T-helper 1 cell treated with Interleukin-12 subunit alpha and Interleukin-12 subunit beta and Interleukin-4 antibody, amounts not matched to agents 30 μg/mL and 1 μg/mL, for 36 hours (primary cell): Measurements from ENCODE around the gene ZSCAN22.
"Not testable (repeated sequence)": the region's sequence is repeated elsewhere in the genome, so short reads cannot be mapped to it uniquely, and the experiment has no call there.

ENCODE experiments used
- H3K27ac Mint-ChIP-seq: one replicate; pipeline ENCODE4 v1.8.0; 2021; ENCODE audit warnings: mild to moderate bottlenecking, mixed read lengths
- H3K27me3 Mint-ChIP-seq: one replicate; pipeline ENCODE4 v1.8.0; 2021; ENCODE audit warnings: low read depth, mixed read lengths
- H3K36me3 Mint-ChIP-seq: one replicate; pipeline ENCODE4 v1.8.0; 2021; ENCODE audit warnings: low read depth, mixed read lengths
- H3K4me1 Mint-ChIP-seq: one replicate; pipeline ENCODE4 v1.8.0; 2021; ENCODE audit warnings: low read depth, mixed read lengths
- H3K4me3 Mint-ChIP-seq: one replicate; pipeline ENCODE4 v1.8.0; 2021; ENCODE audit warnings: mild to moderate bottlenecking, moderate library complexity, mixed read lengths
- H3K9me3 Mint-ChIP-seq: one replicate; pipeline ENCODE4 v1.8.0; 2021; ENCODE audit warnings: mixed read lengths

Gene ZSCAN22

GRCh38 chr19:58305065-58305931 lies 21.5 kb upstream of the ZSCAN22 start, which contains the start of gene ERVK3-1:
TSS of gene ERVK3-1 (plus strand) at chr19:58305377. CDS start at chr19:58312169, 6,792 bp downstream.
- Mint-ChIP-seq H3K36me3 (peaks cover 71% of the 10 kb centered on the region), H3K9me3 (peaks cover 22% of the 10 kb centered on the region), H3K4me1 (peaks cover 33% of the 10 kb centered on the region)

GRCh38 chr19:58305932-58306323 lies 20.9 kb upstream of the ZSCAN22 start:
- H3K4me3 Mint-ChIP-seq: peak overlapping the region; percentile 96
- H3K9me3 Mint-ChIP-seq: peaks cover 17% of the 10 kb centered on the region
- H3K4me1 Mint-ChIP-seq: peaks cover 33% of the 10 kb centered on the region
- no peaks in the 10 kb centered on the region for H3K27me3 Mint-ChIP-seq
- H3K27ac Mint-ChIP-seq: peak overlapping the region; percentile 96
- H3K36me3 Mint-ChIP-seq: peaks cover 65% of the 10 kb centered on the region

More at GRCh38 chr19:58305065-58305931, 21.5 kb upstream of the ZSCAN22 start, which contains the start of gene ERVK3-1:
- Mint-ChIP-seq H3K27me3 (no peaks in the 10 kb centered on the region), H3K4me3 (peak within 1 kb of the TSS; percentile 96), H3K27ac (peak within 1 kb of the TSS; percentile 96)

- Mint-ChIP-seq H3K4me3 (no peak overlapping the region), H3K4me1 (peaks cover 36% of the 10 kb centered on the region), H3K27ac (no peak overlapping the region), H3K27me3 (no peaks in the 10 kb centered on the region), H3K36me3 (peaks cover 69% of the 10 kb centered on the region), H3K9me3 (peaks cover 8% of the 10 kb centered on the region)
These were observed 19.1 kb upstream of the ZSCAN22 start for GRCh38 chr19:58307736-58308135.

DNA sequence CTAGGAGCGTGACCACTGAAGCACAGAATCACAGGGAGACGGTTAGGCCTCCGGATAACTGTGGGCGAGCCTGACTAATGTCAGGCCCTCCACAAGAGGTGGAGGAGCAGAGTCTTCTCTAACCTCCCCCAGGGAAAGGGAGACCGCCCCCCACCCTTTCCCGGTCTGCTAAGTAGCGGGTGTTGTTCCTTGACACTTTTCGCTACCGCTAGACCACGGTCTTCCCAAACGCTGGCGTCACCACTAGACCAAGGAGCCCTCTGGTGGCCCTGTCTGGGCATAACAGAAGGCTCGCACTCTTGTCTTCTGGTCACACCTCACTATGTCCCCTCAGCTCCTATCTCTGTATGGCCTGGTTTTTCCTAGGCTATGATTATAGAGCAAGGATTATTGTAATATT lies 16.1 kb upstream of the ZSCAN22 start:
- Mint-ChIP-seq H3K4me1 (peaks cover 25% of the 10 kb centered on the region), H3K36me3 (peaks cover 81% of the 10 kb centered on the region)
- not testable (repeated sequence) for H3K27ac Mint-ChIP-seq, H3K9me3 Mint-ChIP-seq, H3K27me3 Mint-ChIP-seq, H3K4me3 Mint-ChIP-seq

GRCh38 chr19:58311345-58311865 lies 15.4 kb upstream of the ZSCAN22 start:
- Mint-ChIP-seq H3K4me1 (peaks cover 19% of the 10 kb centered on the region), H3K4me3 (no peak overlapping the region)

GRCh38 chr19:58315580-58315979 lies 11.2 kb upstream of the ZSCAN22 start:
- H3K27me3 Mint-ChIP-seq: no peaks in the 10 kb centered on the region
- peaks cover 3% of the 10 kb centered on the region for H3K4me1 Mint-ChIP-seq
- H3K4me3 Mint-ChIP-seq: no peak overlapping the region
- H3K27ac Mint-ChIP-seq: no peak overlapping the region
- peaks cover 5% of the 10 kb centered on the region for H3K9me3 Mint-ChIP-seq
- H3K36me3 Mint-ChIP-seq: peaks cover 40% of the 10 kb centered on the region

More at GRCh38 chr19:58311345-58311865, 15.4 kb upstream of the ZSCAN22 start:
- no peak overlapping the region for H3K27ac Mint-ChIP-seq
- H3K36me3 Mint-ChIP-seq: peaks cover 76% of the 10 kb centered on the region
- H3K9me3 Mint-ChIP-seq: peaks cover 5% of the 10 kb centered on the region
- H3K27me3 Mint-ChIP-seq: no peaks in the 10 kb centered on the region

GRCh38 chr19:58317476-58318072 lies 9.2 kb upstream of the ZSCAN22 start:
- peaks cover 28% of the 10 kb centered on the region for H3K36me3 Mint-ChIP-seq
- H3K4me1 Mint-ChIP-seq: peaks cover under 1% of the 10 kb centered on the region
- no peak overlapping the region for H3K27ac Mint-ChIP-seq
- H3K27me3 Mint-ChIP-seq: no peaks in the 10 kb centered on the region
- H3K9me3 Mint-ChIP-seq: no peaks in the 10 kb centered on the region
- no peak overlapping the region for H3K4me3 Mint-ChIP-seq

DNA sequence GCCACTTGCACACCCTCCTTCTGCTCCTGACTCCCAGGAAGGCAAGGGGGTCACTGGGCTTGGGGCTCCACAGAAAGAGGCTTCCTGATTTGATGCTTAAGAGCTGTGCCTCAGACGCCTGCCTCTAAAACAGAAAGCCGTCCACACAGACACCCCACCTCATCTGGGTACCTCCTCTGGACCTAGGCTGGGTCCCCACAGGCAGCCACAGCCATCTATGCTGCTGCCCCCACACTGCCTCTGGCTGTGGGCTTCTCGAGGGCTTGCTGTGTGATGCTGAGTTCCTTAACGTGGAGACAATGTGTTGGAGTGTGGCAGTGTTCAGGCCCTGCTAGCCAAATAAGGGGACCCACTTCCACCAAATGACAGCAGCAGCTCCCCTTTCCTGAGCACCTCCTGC lies 8.5 kb upstream of the ZSCAN22 start:
- Mint-ChIP-seq H3K4me3 (no peak overlapping the region), H3K27me3 (no peaks in the 10 kb centered on the region), H3K9me3 (no peaks in the 10 kb centered on the region), H3K4me1 (peaks cover 3% of the 10 kb centered on the region), H3K27ac (no peak overlapping the region), H3K36me3 (peaks cover 26% of the 10 kb centered on the region)

DNA sequence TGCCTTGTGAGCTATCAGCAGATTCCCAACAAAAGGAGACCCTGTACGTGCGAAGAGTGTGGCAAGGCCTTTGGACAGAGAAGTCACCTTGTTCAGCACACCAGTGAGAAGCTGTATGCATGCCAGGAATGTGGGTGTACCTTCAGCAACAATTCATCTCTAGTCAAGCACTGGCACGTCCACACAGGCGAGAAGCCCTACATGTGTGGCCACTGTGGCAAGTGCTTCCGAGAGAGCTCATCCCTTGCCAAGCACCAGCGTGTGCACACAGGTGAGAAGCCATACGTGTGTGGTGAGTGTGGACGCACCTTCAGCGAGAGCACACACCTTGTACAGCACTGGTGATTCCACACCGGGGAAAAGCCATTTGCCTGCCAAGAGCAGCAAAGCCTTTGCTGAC lies 7.6 kb upstream of the ZSCAN22 start:
- H3K27ac Mint-ChIP-seq: no peak overlapping the region
- H3K4me1 Mint-ChIP-seq: peaks cover 6% of the 10 kb centered on the region
- H3K36me3 Mint-ChIP-seq: peaks cover 22% of the 10 kb centered on the region
- no peaks in the 10 kb centered on the region for H3K9me3 Mint-ChIP-seq
- H3K4me3 Mint-ChIP-seq: no peak overlapping the region
- no peaks in the 10 kb centered on the region for H3K27me3 Mint-ChIP-seq

- Mint-ChIP-seq H3K4me3 (no peak overlapping the region), H3K9me3 (no peaks in the 10 kb centered on the region), H3K27me3 (no peaks in the 10 kb centered on the region), H3K4me1 (peaks cover 12% of the 10 kb centered on the region), H3K36me3 (peaks cover 8% of the 10 kb centered on the region), H3K27ac (no peak overlapping the region)
These were observed 1.3 kb upstream of the ZSCAN22 start for GRCh38 chr19:58325311-58326022.

DNA sequence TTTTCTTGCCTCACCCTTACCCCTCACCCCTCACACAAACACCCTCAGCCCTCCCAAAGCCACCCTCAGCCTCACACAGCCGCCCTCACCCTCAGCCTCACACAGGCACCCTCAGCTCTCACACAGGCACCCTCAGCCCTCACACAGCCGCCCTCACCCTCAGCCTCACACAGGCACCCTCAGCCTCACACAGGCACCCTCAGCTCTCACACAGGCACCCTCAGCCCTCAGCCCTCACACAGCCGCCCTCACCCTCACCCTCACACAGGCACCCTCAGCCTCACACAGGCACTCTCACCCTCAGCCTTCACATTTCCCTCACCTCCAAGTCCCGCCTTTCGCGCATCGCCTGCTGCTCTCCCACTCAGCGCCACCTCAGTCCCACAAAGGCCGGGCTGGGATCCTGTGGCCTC lies 287 bp upstream of the ZSCAN22 start:
- peaks cover 8% of the 10 kb centered on the region for H3K36me3 Mint-ChIP-seq
- no peaks in the 10 kb centered on the region for H3K9me3 Mint-ChIP-seq
- peaks cover 12% of the 10 kb centered on the region for H3K4me1 Mint-ChIP-seq
- H3K4me3 Mint-ChIP-seq: no peak overlapping the region
- H3K27me3 Mint-ChIP-seq: no peaks in the 10 kb centered on the region
- H3K27ac Mint-ChIP-seq: no peak overlapping the region

DNA sequence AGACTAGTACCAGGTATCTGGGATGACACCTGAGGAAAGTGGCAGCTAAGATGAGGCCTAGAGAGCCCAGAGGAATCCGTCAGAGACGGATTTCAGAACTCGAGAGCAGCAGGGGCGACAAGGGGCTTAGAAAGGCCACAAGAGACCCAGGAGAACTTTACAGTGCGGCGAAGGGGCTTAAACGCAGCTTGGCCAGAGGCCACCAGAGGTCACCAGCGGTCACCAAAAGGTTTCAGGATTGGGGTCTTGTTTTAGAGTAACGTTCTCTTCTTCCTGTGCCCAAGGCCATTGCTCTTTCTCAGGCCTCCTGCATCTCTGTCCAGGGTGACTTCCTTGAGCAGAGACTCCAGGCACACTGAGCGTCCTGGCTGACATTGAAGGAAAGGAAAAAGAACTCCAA lies 2.2 kb downstream of the ZSCAN22 start:
- Mint-ChIP-seq H3K4me1 (peaks cover 10% of the 10 kb centered on the region), H3K27ac (no peak overlapping the region), H3K9me3 (no peaks in the 10 kb centered on the region), H3K4me3 (no peak overlapping the region), H3K36me3 (no peaks in the 10 kb centered on the region), H3K27me3 (no peaks in the 10 kb centered on the region)

DNA sequence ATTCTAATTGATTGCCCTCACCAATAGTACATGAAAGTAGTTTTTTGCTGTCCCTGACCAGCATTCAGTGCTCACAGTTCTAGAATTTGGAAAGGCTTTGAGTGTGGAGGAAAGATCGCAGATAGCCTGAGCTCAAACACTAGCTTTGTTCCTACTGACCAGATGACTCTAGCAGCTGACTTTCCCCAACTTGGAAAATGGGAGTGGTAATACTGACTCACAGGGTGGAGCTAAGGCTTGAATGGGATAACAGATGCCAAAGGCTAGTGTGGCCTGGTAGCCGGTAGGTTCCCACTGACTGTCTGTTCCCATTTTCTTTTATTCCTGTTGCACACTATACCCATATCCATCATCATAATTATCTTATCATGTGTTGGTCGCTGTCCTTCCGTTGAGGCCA lies 3.7 kb downstream of the ZSCAN22 start:
- H3K27me3 Mint-ChIP-seq: no peaks in the 10 kb centered on the region
- H3K4me1 Mint-ChIP-seq: peaks cover 10% of the 10 kb centered on the region
- H3K27ac Mint-ChIP-seq: no peak overlapping the region
- no peak overlapping the region for H3K4me3 Mint-ChIP-seq
- no peaks in the 10 kb centered on the region for H3K9me3 Mint-ChIP-seq
- H3K36me3 Mint-ChIP-seq: peaks cover 5% of the 10 kb centered on the region

- H3K27ac Mint-ChIP-seq: no peak overlapping the region
- no peaks in the 10 kb centered on the region for H3K27me3 Mint-ChIP-seq
- peaks cover 10% of the 10 kb centered on the region for H3K4me1 Mint-ChIP-seq
- no peak overlapping the region for H3K4me3 Mint-ChIP-seq
- H3K36me3 Mint-ChIP-seq: peaks cover 13% of the 10 kb centered on the region
- no peaks in the 10 kb centered on the region for H3K9me3 Mint-ChIP-seq
These were observed 5.9 kb downstream of the ZSCAN22 start for GRCh38 chr19:58332697-58333096.
